NCI-H2196 (cell line): ENCODE results near the gene TESK2.
"Not testable (repeated sequence)": the region's sequence is repeated elsewhere in the genome, so short reads cannot be mapped to it uniquely, and the experiment has no call there.

Experiments used
- DNase-seq: peaks from one replicate; lab custom pipeline; 2025; ENCODE audit not compliant: unreplicated experiment; lab: John Stamatoyannopoulos, UW

Gene TESK2

DNA sequence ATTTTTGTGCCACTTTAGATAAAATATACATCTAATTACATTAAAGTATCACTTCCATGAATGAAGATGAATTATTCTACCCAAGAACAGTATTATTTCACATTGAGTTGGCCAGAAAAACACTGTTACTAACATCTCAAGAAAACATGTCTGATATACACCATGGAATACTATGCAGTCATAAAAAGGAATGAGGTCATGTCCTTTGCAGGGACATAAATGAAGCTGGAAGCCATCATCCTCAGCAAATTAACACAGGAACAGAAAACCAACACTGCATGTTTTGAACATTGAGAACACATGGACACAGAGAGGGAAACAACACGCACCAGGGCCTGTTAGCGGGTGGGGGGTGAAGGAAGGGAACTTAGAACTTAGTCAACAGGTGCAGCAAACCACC is 69.0 kb downstream of the TESK2 start:
- DNase-seq: no peak

DNA sequence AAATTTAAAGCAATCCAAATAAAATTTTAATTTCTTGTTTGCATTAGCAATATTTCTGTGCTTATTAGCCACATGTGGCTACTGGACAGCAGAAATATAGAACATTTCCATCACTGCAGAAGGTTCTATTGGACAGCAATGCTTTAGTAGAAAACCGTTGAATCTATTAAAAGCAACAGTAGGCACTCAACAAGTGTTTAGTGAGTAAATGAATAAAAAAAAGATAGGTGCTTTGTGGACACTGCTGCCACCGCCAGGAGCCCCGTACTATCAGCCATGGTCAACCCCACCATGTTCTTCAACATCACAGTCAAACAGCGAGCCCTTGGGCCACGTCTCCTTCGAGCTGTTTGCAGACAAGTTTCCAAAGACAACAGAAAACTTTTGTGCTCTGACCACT is 76.2 kb downstream of the TESK2 start:
- DNase-seq: no peak

DNA sequence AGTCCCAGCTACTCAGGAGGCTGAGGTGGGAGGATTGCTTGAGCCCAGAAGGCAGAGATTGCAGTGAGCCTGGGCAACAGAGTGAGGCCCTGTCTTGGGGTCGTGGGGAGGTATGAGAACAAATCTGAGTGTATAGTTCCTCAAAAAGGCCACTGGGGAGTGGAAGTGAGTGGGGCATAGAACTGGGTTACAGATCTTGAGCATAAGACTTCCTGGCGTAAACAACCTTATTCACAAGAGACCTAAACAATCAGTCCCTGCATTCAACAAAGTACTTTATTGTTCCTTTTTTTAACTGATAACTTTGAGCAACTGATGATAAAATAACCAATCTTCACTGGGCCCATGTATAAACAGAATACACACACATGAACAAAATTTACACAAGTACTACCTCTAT is 78.1 kb downstream of the TESK2 start:
- DNase-seq: no peak

DNA sequence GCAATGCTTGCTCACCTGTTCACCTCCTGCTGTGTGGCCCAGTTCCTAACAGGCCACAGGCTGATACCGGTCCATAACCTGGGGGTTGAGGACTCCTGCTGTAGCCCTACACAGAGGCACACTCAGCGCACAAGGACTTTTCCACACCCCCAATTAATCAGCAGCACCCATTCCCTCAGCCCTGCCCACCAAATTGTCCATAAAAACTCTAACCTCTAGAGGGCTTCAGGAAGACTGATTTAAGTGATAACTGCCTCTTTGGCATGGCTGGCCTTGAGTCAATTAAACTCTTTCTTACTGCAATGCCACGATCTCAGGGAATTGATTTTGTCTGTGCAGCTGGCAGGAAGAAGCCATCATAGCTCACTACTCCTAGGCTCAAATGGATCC is 79.5 kb downstream of the TESK2 start:
- DNase-seq: no peak

DNA sequence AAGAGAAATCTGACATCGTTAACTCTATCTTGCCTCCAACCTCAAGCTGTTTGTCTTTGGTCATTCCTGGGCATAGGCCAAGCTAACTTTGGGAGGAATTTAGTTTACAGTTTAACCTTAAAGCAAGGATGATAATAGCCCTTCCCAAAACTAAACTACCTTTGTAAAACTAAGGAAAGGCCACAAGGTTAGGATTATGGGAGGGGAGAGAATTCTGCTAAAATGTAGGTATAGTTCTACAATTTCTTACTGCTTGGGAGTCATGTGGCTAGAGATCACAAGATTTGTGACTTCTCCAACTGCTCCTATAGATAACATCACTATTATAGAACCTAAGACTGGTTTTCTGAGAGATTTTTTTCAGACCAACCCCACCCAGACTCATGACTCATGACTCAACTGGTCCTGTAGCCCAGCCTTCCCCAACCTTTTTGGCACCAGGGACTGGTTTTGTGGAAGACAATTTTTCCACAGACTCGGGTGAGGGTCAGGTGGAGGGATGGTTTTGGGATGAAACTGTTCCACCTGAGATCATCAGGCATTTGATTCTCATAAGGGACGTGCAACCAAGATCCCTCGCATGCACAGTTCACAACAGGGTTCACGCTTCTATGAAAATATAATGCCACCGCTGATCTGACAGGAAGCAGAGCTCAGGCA is 80.0 kb downstream of the TESK2 start:
- DNase-seq: no peak

DNA sequence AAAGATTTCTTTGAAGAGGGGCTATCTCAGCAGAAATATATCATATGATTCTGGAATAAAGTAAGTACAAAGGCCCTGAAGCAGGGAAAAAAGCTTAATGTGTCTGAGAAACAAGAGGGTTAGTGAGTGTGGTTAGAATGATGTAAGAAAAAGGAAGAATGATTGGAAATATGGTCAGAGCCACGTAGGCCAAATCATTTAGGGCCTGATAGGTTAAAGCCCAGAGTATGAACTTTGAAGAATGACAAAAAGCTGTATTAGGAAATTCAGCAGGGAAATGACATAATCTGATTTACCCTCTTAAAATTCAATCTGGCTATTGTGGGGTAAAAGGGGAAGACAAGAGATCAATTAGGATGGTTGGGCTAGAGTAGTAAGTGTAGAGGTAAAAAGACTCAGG is 81.7 kb downstream of the TESK2 start:
- DNase-seq: no peak

DNA sequence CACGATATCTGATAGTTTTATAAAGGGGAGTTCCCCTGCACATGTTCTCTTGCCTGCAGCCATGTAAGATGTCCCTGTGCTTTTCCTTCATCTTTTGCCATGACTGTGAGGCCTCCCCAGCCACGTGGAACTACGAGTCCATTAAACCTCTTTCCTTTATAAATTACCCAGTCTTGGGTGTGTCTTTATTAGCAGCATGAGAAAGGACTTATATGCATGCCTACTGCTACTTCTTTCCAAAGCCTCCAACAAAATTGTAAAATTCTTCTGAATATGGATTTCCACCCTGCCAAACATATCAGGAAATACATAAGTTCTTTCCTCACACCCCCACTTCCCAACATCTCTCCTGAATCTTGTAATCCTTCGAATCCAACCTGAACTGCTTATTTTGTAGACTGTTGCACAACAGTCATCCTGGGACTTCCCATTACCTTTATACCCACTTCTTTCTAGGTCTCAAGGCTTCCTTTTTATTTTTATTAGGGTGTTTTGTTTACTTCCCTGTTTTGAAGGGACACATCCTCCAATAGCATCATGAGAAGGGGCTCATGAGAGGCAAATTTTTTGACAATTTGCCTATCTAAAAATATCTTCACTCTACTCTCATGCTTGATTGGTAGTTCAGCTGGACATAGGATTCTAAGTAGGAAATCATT is 83.2 kb downstream of the TESK2 start:
- DNase-seq: no peak

DNA sequence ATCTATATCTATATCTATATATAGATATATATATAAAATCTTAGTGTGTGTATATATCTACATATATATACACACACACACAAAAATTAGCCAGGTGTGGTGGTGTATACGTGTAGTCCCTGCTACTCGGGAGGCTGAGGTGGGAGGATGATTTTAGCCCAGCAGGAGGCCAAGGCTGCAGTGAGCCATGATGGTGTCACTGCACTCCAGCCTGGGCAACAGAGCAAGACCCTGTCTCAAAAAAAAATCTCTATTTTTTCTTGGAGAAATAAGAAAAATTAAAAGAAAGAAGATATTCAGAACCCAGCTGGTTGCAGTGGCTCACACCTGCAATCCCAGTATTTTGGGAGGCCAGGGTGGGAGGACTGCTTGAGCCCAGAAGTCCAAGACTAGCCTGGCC is 85.3 kb downstream of the TESK2 start:
- DNase-seq: no peak

DNA sequence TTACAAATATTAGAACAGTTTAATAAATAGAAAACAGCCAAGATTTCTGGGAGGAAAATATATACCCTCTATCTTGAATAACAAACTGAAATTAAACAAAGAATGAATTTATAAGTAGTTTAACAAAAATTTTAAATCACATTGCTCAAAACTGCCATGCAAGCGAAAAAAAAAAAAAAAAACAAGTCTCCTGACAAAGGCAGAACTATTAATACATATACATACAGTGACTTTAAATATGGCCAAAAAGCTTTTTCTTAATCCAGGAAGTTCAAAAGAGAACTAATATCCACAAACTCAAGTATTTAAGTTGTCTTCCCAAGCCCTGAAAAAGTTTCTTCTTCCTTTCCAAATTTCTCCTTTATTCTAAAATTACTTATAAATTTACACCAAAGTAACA is 87.2 kb downstream of the TESK2 start:
- DNase-seq: no peak

DNA sequence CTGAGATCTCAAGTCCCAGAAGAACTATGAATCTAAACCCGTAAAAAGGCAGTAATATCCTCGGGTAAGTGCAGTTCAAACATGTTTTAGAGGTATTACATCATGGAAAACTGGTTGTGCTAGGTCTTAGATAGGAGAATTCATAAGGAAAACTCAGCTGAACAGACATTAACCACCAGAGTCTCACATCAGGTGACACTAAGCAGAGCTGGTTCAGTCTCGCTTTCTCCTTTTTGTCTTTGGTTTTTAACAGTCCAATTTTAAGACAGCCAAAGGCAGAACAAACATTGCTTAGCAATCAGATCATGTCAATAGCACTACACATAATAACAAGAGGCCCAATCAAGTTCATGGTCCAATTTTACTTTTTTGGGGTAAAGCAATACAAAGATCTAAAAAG is 87.7 kb downstream of the TESK2 start:
- no peak for DNase-seq

DNA sequence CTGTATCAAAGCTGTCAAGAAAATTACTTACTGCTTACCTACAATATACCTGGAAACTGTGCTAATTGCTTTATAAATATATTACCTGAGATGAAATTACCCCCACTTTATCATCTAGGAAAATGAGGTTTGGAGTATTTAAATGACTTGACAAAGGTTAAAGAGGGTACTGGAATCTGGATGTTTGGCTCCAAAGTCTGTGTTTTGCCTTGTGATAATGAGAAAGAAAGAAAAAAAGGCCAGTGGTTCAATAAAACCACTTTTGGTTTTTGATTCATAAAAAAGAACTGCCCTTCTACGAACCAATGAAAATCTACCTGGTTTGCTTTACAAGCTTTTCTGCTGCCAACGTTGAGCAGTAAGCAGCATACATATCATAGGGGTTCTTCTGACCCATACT is 89.4 kb downstream of the TESK2 start:
- DNase-seq: no peak

DNA sequence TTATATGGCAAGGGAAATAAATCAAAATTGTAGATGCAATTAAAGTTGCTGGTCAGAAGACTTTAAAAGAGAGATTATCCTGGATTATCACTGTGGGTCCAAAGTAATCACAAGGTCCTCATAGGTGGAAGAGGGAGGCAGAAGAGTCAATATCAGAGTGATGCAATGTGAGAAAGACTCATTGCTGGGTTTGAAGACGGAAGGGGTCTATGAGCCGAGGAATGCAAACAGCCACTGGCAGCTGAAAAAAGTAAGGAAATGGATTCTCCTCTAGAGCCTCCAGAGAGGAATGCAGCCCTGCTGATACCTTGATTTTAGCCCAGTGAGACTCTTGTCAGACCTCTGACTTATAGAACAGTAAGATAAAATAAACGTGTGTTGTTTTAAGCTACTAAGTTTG is 90.9 kb downstream of the TESK2 start:
- DNase-seq: no peak

DNA sequence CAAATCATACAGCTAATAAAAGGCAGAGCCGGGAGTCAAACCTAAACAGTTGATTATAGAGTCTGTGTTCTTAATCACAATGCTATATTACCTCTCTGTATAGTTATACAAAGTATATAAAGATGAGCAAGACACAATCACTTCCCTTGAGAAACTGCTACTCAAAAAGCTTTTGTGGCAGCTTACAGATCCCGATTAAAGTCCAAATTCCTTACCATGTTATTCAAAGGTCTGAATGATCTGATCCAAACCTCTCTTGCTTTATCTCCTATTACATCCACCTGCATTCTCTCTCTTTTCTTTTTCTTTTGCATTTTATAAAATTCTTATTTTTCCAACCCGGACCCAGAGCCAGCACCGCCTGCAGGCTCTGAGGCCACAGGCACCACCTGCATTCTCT is 93.7 kb downstream of the TESK2 start:
- DNase-seq: no peak

DNA sequence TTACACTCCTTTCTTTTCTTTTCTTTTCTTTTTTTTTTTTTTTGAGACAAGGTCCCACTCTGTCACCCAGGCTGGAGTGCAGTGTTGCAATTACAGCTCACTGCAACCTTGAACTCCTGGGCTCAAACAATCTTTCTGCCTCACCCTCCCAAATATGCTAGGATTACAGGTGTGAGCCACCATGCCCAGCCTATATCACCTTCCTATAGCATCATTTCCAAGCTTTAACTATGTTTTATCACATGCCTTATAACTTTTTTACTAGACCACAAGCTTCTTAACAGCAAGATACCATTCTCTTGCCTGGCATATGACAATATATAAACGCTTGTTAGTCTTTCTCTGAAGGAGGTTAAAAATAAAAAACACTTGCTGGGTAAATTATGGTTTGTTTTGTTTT is 95.4 kb downstream of the TESK2 start:
- no peak for DNase-seq

DNA sequence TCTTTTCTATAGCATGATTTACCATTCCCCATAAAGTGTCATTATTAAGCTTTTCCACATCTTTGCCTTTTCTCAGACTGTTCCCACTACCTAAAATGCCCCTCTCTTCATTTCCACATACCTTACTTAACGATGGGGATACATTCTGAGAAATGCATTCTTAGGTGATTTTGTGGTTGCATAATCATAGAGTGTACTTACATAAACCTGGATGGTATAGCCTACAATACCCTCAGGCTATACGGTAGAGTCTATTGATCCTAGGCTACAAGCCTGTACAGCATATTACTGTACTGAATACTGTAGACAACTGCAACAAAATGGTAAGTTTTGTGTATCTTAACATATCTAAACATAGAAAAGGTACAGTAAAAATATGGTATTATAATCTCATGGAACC is 95.9 kb downstream of the TESK2 start:
- DNase-seq: no peak

DNA sequence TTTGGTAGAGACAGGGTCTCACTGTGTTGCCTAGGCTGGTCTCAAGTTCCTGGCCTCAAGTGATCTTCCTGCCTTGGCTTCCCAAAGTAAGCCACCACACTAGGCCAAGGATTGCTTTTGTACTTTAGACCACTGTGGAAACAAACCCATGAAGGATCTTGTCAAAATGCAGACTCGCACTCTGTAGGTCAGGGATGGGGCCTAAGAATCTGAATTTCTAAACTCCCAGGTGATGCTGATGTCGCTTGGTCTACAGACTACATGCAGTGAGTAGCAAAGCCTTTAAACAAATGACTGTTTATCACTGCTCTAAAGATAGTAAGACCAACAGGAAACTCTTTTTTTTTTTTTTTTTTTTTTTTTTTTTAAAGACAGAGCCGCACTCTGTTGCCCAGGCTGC is 96.6 kb downstream of the TESK2 start:
- DNase-seq: no peak

DNA sequence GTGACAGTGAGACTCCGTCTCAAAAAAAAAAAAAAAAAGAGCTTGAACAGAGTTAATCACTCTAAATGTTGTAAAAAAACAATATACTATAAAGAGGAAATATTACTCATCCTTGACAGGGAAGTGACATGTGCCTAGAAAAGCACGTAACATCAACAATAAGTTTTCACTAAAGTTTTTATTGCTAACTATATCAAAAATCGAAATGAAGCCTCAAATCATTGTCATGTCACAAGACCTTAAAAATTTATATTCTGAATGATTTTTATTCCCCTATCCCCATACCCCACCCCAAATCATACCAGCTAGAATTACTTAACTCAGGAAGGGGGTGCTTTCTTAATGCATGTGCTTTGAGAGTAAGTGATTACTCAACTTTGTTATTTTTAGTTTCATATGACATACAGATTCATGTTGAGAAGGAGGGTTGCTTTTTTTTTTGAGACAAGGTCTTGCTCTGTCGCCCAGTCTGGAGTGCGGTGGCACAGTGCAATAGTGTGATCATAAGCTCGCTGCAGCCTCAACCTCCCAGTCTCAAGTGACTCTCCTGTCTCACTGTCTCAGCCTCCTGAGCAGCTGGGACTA is 97.2 kb downstream of the TESK2 start:
- no peak for DNase-seq

DNA sequence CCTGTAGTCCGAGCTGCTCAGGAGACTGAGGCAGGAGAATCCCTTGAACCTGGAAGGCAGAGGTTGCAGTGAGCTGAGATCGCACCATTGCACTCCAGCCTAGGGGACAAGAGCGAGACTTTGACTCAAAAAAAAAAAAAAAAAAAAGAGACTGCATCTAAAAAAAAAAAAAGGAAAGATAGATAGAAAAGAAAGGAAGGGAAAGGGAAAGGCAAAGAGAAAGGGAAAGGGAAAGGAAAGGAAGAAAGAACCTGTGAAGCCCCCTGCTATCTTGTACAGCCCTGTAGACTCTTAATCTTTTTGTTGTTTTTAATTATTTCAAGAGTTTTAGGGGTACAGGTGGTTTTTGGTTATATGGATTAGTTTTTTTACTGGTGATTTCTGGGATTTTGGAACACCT is 104.7 kb downstream of the TESK2 start:
- DNase-seq: no peak

DNA sequence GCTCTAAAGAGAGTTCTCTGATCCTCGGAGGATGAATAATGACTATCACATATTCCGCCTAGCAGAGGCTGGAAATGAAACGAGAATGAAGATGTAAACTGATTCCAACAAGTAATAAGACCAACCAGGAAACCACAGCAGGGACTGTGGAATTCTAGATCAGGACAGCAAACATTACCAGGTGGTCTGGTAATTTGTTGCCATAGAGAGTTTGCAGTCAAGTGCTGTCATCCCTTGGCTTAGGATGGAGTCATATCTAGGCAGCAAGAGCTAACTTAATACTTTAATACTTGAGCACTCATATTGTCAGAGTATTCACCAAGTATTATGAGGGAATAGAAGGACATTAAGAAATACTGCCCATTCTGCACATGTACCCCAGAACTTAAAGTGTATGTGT is 105.7 kb downstream of the TESK2 start:
- DNase-seq: peak; percentile 39

DNA sequence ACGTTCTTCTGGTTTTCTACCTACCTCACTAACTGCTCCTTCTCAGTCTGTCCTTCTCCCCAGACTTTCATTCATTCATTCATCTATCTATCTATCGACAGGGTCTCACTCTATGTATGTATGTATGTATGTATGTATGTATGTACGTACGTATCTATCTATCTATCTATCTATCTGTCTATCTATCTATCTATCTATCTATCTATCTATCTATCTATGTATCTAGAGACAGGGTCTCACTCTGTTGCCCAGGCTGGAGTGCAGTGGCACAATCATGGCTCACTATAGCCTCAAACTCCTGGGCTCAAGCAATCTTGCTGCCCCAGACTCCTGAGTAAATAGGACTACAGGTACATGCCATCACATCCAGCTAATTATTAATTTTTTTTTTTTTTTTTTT is 106.8 kb downstream of the TESK2 start:
- DNase-seq: not testable (repeated sequence)

DNA sequence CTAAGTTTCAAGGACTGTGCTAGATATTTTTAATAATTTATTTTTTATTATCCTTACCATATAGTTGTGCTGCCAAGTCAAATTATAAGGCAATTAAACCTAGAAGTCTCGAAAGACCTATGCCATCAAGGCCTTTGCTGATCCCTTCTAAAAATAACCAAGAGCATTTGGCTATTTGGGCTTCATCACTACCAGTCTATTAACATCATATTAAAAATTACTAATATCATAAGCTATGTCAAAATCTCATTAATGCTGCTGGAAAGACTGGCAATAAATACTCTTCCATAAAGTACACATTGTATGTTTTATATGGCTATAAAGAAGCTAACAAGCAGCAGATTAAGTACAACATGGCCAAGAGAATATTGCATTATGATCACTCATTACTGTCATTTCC is 107.8 kb downstream of the TESK2 start:
- DNase-seq: no peak

DNA sequence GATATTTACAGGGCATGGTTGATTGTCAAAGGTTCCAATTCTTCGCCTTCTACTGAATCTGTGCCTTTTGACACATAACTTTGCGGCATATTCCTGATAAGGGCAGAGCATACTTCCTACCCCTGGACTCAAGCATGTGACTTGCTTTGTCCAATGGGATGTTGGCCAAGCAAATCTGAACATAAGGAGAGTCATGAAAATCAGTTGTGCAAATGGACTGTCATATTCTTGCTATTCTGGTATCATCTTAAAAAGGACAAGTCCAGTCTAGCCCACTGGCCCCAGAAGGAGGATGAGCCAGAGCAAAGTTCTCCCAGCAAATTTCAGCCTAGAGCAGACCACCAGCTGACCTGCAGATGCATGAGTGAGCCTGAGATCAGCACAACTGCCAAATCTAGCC is 109.7 kb downstream of the TESK2 start:
- no peak for DNase-seq

DNA sequence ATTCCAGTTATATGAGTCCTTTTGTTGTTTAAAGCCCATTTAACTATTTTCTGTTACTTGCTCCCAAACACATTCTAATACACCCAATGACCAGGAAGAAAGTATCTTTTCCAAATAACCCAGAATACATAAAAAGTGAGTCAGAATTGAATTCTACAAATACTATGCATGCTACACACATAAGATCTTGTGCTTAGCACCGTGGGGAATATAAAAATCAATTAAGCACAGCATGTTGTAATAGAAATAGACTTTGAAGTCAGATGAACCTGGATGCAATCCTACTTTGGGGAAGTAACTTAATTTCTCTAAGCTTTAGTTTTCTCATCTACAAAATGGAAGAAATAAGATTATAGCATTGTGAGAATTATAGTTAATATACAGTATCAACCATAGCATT is 110.2 kb downstream of the TESK2 start:
- no peak for DNase-seq
